ENCODE measurements around the gene SNAPC3.

DNA sequence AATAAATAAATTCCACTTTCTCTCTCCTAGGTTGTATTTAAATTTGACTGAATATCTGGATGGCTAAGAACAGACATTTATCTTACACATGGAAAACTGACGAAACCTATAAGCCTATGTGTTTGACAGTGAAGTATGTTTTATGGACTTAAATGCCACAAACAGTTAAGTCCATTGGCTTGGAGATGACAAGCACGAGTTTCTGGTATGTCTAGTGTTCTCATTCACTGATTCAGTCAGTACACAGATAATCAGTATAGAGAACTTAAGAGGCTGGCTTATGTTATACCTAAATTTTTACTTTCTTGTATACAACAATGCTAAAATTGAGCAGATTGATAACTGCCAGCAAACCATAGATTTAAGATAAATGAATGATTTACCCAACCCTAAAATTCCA is 38.9 kb downstream of the SNAPC3 start:
- TF ChIP-seq, protein P1, sequence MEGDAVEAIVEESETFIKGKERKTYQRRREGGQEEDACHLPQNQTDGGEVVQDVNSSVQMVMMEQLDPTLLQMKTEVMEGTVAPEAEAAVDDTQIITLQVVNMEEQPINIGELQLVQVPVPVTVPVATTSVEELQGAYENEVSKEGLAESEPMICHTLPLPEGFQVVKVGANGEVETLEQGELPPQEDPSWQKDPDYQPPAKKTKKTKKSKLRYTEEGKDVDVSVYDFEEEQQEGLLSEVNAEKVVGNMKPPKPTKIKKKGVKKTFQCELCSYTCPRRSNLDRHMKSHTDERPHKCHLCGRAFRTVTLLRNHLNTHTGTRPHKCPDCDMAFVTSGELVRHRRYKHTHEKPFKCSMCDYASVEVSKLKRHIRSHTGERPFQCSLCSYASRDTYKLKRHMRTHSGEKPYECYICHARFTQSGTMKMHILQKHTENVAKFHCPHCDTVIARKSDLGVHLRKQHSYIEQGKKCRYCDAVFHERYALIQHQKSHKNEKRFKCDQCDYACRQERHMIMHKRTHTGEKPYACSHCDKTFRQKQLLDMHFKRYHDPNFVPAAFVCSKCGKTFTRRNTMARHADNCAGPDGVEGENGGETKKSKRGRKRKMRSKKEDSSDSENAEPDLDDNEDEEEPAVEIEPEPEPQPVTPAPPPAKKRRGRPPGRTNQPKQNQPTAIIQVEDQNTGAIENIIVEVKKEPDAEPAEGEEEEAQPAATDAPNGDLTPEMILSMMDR (IDR thresholded peaks at IDR 0.05 in 8 of 11, conservative IDR thresholded peaks at IDR 0.05 in 3 of 11), result no peak
- TF ChIP-seq POLR2A (IDR thresholded peaks at IDR 0.05) (no peak), POLR2AphosphoS5 (IDR thresholded peaks at IDR 0.05) (no peak)
